Measurements from ENCODE around the gene ELOVL1. TPM values are rescaled to one million over a fixed set of nuclear protein-coding genes. Genes with fewer than 3 reads are reported as not detected.

The ELOVL1 gene
- polyA plus RNA-seq, 1 donor (not counting 4 experiments of a cell fraction or from before 2014, with no cell fraction given), result 283 TPM

DNA sequence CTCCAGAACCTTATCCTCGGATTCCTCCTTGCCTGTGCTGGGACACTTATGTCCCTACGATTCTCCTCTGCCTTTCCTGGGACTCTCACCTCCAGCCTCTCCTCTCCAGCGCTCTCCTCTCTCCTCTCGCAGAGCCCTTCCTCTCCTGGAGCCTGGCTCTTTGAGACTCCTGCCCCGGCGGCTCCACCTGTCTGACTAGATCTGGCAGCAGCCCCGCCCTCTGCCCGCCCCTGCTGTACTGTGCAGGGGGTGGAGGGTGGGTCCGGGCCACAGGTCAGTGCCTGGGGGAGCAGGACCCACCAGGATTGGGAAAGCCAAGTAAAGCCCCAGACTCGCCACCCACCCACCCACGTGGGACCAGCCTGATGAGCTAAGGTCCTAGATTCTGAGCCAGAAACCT, 1.6 kb downstream of the ELOVL1 start:
- TF ChIP-seq, protein P1, sequence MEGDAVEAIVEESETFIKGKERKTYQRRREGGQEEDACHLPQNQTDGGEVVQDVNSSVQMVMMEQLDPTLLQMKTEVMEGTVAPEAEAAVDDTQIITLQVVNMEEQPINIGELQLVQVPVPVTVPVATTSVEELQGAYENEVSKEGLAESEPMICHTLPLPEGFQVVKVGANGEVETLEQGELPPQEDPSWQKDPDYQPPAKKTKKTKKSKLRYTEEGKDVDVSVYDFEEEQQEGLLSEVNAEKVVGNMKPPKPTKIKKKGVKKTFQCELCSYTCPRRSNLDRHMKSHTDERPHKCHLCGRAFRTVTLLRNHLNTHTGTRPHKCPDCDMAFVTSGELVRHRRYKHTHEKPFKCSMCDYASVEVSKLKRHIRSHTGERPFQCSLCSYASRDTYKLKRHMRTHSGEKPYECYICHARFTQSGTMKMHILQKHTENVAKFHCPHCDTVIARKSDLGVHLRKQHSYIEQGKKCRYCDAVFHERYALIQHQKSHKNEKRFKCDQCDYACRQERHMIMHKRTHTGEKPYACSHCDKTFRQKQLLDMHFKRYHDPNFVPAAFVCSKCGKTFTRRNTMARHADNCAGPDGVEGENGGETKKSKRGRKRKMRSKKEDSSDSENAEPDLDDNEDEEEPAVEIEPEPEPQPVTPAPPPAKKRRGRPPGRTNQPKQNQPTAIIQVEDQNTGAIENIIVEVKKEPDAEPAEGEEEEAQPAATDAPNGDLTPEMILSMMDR (optimal IDR thresholded peaks at IDR 0.05 in 1 of 3, IDR thresholded peaks at IDR 0.05 in 1 of 3, conservative IDR thresholded peaks at IDR 0.05 in 1 of 3; ENCODE audit: extremely low read depth in 1 of 3, insufficient read depth in 2 of 3, low read length in 3 of 3), result no peak
- no peak for TF ChIP-seq EZH2 (IDR thresholded peaks at IDR 0.05; ENCODE audit: low read length)
- Histone ChIP-seq H3K36me3 (ENCODE audit: control insufficient read depth in 2 of 2, extremely low read depth in 1 of 2, insufficient read depth in 2 of 2, low read length in 2 of 2) (peaks cover 19 to 31% of the 10 kb centered on the region in 2 experiments), H3K27me3 (ENCODE audit: control insufficient read depth, extremely low read depth, insufficient read depth, low read length) (no peaks in the 10 kb centered on the region), H4K20me1 (ENCODE audit: control insufficient read depth, extremely low read depth, insufficient read depth, low read length) (peaks cover 3% of the 10 kb centered on the region), H3K79me2 (ENCODE audit: control insufficient read depth, insufficient read depth, low read length) (peaks cover 63% of the 10 kb centered on the region), H3K9me1 (ENCODE audit: control insufficient read depth, extremely low read depth, insufficient read depth, low read length) (no peaks in the 10 kb centered on the region), H3K4me3 (ENCODE audit: control insufficient read depth in 2 of 3, extremely low read depth in 1 of 3, insufficient read depth in 2 of 3, low read depth in 1 of 3, low read length in 3 of 3) (peak overlapping the region; percentile 67 to 92 (median 79)), H3K4me1 (ENCODE audit: control insufficient read depth, extremely low read depth, insufficient read depth, low read length) (peaks cover 45% of the 10 kb centered on the region), H3K9me3 (ENCODE audit: control insufficient read depth, low read depth, low read length) (no peaks in the 10 kb centered on the region), H3K4me2 (ENCODE audit: control insufficient read depth, extremely low read depth, insufficient read depth, low read depth, low read length) (peak overlapping the region; percentile 99), H2AFZ (ENCODE audit: control insufficient read depth, low read length) (no peak overlapping the region), H3K9ac (ENCODE audit: control insufficient read depth, extremely low read depth, insufficient read depth, low read length) (peak overlapping the region; percentile 82), H3K27ac (ENCODE audit: control insufficient read depth, insufficient read depth, low read length) (peak overlapping the region; percentile 75)
- dilution Hi-C loops (cut with MboI; ENCODE audit: extremely low pct_ligation_motif_present, low sequenced_read_pairs), result no loop called here
- no peak for DNase-seq (ENCODE audit: low read depth, low spot score)
- FAIRE-seq, result peak; percentile 39

DNA sequence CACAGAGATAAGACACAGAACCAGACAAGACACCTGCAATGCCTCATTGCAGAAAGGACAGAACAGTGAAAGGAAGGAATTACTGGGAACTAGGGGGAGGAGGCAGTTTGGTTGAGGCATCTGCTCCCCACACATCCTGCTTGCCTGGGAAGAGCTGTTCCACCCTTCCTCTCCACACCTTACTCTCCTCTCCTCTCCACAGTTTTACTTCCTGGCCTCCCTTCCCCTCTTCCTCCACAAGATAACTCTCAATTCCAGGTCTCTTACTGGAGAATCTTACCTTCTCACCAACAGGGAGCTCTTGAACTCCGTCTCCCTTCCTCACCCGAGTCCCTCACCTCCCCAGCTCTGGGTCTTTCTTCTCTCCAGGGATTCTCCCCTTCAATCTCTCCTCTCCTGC, 2.1 kb downstream of the ELOVL1 start:
- Histone ChIP-seq H3K9me1 (ENCODE audit: control insufficient read depth, extremely low read depth, insufficient read depth, low read length) (no peaks in the 10 kb centered on the region), H4K20me1 (ENCODE audit: control insufficient read depth, extremely low read depth, insufficient read depth, low read length) (peaks cover 3% of the 10 kb centered on the region), H3K79me2 (ENCODE audit: control insufficient read depth, insufficient read depth, low read length) (peaks cover 68% of the 10 kb centered on the region), H3K4me1 (ENCODE audit: control insufficient read depth, extremely low read depth, insufficient read depth, low read length) (peaks cover 45% of the 10 kb centered on the region), H3K9ac (ENCODE audit: control insufficient read depth, extremely low read depth, insufficient read depth, low read length) (peak overlapping the region; percentile 82), H3K4me3 (ENCODE audit: control insufficient read depth in 2 of 3, extremely low read depth in 1 of 3, insufficient read depth in 2 of 3, low read depth in 1 of 3, low read length in 3 of 3) (peak overlapping the region; percentile 67 to 92 (median 79)), H3K4me2 (ENCODE audit: control insufficient read depth, extremely low read depth, insufficient read depth, low read depth, low read length) (peak overlapping the region; percentile 99), H3K27ac (ENCODE audit: control insufficient read depth, insufficient read depth, low read length) (peak overlapping the region; percentile 11), H3K9me3 (ENCODE audit: control insufficient read depth, low read depth, low read length) (no peaks in the 10 kb centered on the region), H2AFZ (ENCODE audit: control insufficient read depth, low read length) (no peak overlapping the region), H3K36me3 (ENCODE audit: control insufficient read depth in 2 of 2, extremely low read depth in 1 of 2, insufficient read depth in 2 of 2, low read length in 2 of 2) (peaks cover 20 to 36% of the 10 kb centered on the region in 2 experiments), H3K27me3 (ENCODE audit: control insufficient read depth, extremely low read depth, insufficient read depth, low read length) (no peaks in the 10 kb centered on the region)
- dilution Hi-C loops (cut with MboI; ENCODE audit: extremely low pct_ligation_motif_present, low sequenced_read_pairs), result no loop called here
- FAIRE-seq, result no peak
- no peak for DNase-seq (ENCODE audit: low read depth, low spot score)
- TF ChIP-seq, protein P1 (optimal IDR thresholded peaks at IDR 0.05 in 1 of 3, IDR thresholded peaks at IDR 0.05 in 1 of 3, conservative IDR thresholded peaks at IDR 0.05 in 1 of 3; ENCODE audit: extremely low read depth in 1 of 3, insufficient read depth in 2 of 3, low read length in 3 of 3), result no peak
- no peak for TF ChIP-seq EZH2 (IDR thresholded peaks at IDR 0.05; ENCODE audit: low read length)

Data from keratinocyte (primary cell).